B cell (primary cell): ENCODE results near the gene AP3B2.

Source experiments
- CTCF ChIP-seq: fragments of 200-600 bp; IDR thresholded peaks from one replicate; pipeline ENCODE4 v1.8.0; 2022; ENCODE audit warnings: antibody characterized with exemption, mild to moderate bottlenecking
- EZH2 ChIP-seq: IDR thresholded peaks from 2 replicates; pipeline ENCODE4 v1.6.1; 2012; ENCODE audit warnings: borderline replicate concordance, low read depth, mild to moderate bottlenecking, moderate library complexity, low read length; ENCODE audit not compliant: insufficient read depth, poor library complexity, severe bottlenecking

GRCh38 chr15:82642656-82643055 lies 67.0 kb downstream of the AP3B2 start:
- TF ChIP-seq CTCF (no peak), EZH2 (no peak)
